Hepatocyte (in vitro differentiated cells): Measurements from ENCODE around the gene PAPPA2.

ENCODE experiments used
- CTCF ChIP-seq: fragments of 200-600 bp; sonication (generic); IDR thresholded peaks from 2 replicates; pipeline ENCODE4 v1.5.1; 2016; ENCODE audit warnings: antibody characterized with exemption, mild to moderate bottlenecking; ENCODE audit not compliant: poor library complexity
- EZH2 ChIP-seq: fragments of 200-600 bp; sonication (generic); IDR thresholded peaks from 2 replicates; pipeline ENCODE4 v1.6.1; 2016; ENCODE audit warnings: antibody characterized with exemption, mild to moderate bottlenecking, borderline replicate concordance
- EZH2phosphoT487 ChIP-seq: fragments of 200-600 bp; sonication (generic); IDR thresholded peaks from one replicate; pipeline ENCODE4 v1.6.1; 2018; ENCODE audit warnings: antibody characterized with exemption, mild to moderate bottlenecking, low read depth, moderate library complexity; ENCODE audit not compliant: unreplicated experiment, severe bottlenecking

GRCh38 chr1:176864211-176864610, 401.2 kb downstream of the PAPPA2 start:
- TF ChIP-seq CTCF (no peak), EZH2phosphoT487 (no peak), EZH2 (no peak)
